Measurements from ENCODE around the gene DZANK1. TPM values are rescaled to one million over a fixed set of nuclear protein-coding genes. Genes with fewer than 3 reads are reported as not detected.
A peak's percentile ranks its signal among the peaks of the same experiment; 100 is the strongest.

DZANK1 gene
- total and polyA plus RNA-seq, 2 of the 8 experiments (the other 6 are each of a cell fraction or from before 2014, with no cell fraction given): 8.0 to 9.9 TPM

- no peaks in the 10 kb centered on the region for H3K9me3 ChIP-seq (ENCODE audit: insufficient read depth in 2 of 2, low read depth in 1 of 2, low read length in 1 of 2)
- H2BK12ac ChIP-seq (ENCODE audit: low read depth, low read length): no peak overlapping the region
- H3K23me2 ChIP-seq (ENCODE audit: low read depth, low read length): peaks cover 3% of the 10 kb centered on the region; the same call in 1 of the 2 replicates
- peaks cover 0 to under 1% (median 0%) of the 10 kb centered on the region in 4 experiments; a peak in 1 of 8 replicates for H3K36me3 ChIP-seq (ENCODE audit: control insufficient read depth in 2 of 4, insufficient read depth in 4 of 4, low read length in 3 of 4)
- no peak overlapping the region for H3K56ac ChIP-seq (replicated peaks; ENCODE audit: insufficient read length, low read depth, low read length)
- FAIRE-seq (no peak), DNase-seq (ENCODE audit: low read depth in 1 of 2, low spot score in 2 of 2) (no peak)
- H3K27me3 ChIP-seq (replicated peaks in 1 of 4; ENCODE audit: control insufficient read depth in 3 of 4, extremely low read depth in 1 of 4, insufficient read depth in 3 of 4, low read length in 3 of 4): no peaks in the 10 kb centered on the region
- H2AK5ac ChIP-seq (ENCODE audit: low read depth, low read length): no peak overlapping the region
- H3K23ac ChIP-seq (ENCODE audit: insufficient read length): no peak overlapping the region
- H2BK120ac ChIP-seq (replicated peaks; ENCODE audit: low read depth, low read length): no peak overlapping the region
- H2BK20ac ChIP-seq (ENCODE audit: low read length): no peak overlapping the region
- ChIA-PET POLR2A (ENCODE audit: partially characterized antibody) (interaction anchor here (1.0 kb wide), 1 partner anchor 29 kb away, joined by 3 read pairs; no protein-coding TSS in a partner anchor), CTCF (ENCODE audit: partially characterized antibody) (interaction anchor here (0.7 kb wide), 1 partner anchor 28 kb away, joined by 3 read pairs; no protein-coding TSS in a partner anchor)
- H3K4ac ChIP-seq (replicated peaks; ENCODE audit: insufficient read length, low read depth, low read length): no peak overlapping the region
- H3K79me2 ChIP-seq (ENCODE audit: control insufficient read depth in 1 of 2, insufficient read depth in 2 of 2, low read length in 2 of 2): peaks cover 0 to 15% of the 10 kb centered on the region in 2 experiments; a peak in 3 of 4 replicates
- no peak overlapping the region for H3K4me2 ChIP-seq (ENCODE audit: insufficient read depth in 1 of 2, low read depth in 2 of 2, low read length in 2 of 2)
- H4K8ac ChIP-seq (ENCODE audit: extremely low read depth, insufficient read depth, low read length): no peak overlapping the region; the same call in 1 of the 2 replicates
- peaks cover 0 to 6% (median 2%) of the 10 kb centered on the region in 4 experiments; a peak in 4 of 7 replicates for H3K4me1 ChIP-seq (replicated peaks in 1 of 4; ENCODE audit: control insufficient read depth in 3 of 4, insufficient read depth in 4 of 4, low read length in 3 of 4)
- no peak overlapping the region for H3K4me3 ChIP-seq (ENCODE audit: extremely low read depth in 1 of 4, insufficient read depth in 2 of 4, low read depth in 3 of 4, low read length in 4 of 4)
- no peak overlapping the region for H3K27ac ChIP-seq (ENCODE audit: low read depth, low read length)
- H4K5ac ChIP-seq (ENCODE audit: insufficient read length, low read depth, low read length): no peak overlapping the region
- H3K18ac ChIP-seq (ENCODE audit: extremely low read depth, low read length): no peak overlapping the region
- no peak overlapping the region for H4K91ac ChIP-seq (replicated peaks; ENCODE audit: insufficient read length, low read length)
- H2BK15ac ChIP-seq (ENCODE audit: low read length): no peak overlapping the region
- H3K79me1 ChIP-seq (ENCODE audit: low read depth, low read length): no peaks in the 10 kb centered on the region
- peak overlapping the region; percentile 46; the same call in 1 of the 2 replicates for H2AFZ ChIP-seq (ENCODE audit: low read length)
- H3K14ac ChIP-seq (ENCODE audit: insufficient read length): no peak overlapping the region
- no peak overlapping the region for H3K9ac ChIP-seq (replicated peaks in 1 of 4; ENCODE audit: extremely low read depth in 1 of 4, low read depth in 3 of 4, low read length in 3 of 4)
- no peak overlapping the region for H2BK5ac ChIP-seq (ENCODE audit: low read depth, low read length)
- WGBS, 2 experiments (ENCODE audit: extremely low coverage in 1 of 2, insufficient coverage in 1 of 2, insufficient read length in 1 of 2, insufficient replicate concordance in 2 of 2, low coverage in 1 of 2, low lambda C conversion rate in 2 of 2, missing lambda C conversion rate in 1 of 2): 91% methylated on average over 31 of the region's 31 CpGs; no CpG with 5 or more reads in 1 of the 2 experiments
- no peaks in the 10 kb centered on the region for H4K20me1 ChIP-seq (replicated peaks in 1 of 2; ENCODE audit: control insufficient read depth in 1 of 2, insufficient read depth in 2 of 2, low read length in 2 of 2)
- TF ChIP-seq SAP30 (IDR thresholded peaks at IDR 0.05; ENCODE audit: insufficient read depth, insufficient replicate concordance, low read length): no peak
- TF ChIP-seq E2F6 (IDR thresholded peaks at IDR 0.05): peak; percentile 65; the same call in 1 of the 2 replicates
- no peak for TF ChIP-seq CTBP2 (IDR thresholded peaks at IDR 0.05; ENCODE audit: borderline replicate concordance, insufficient read depth, insufficient read length, low read length)
- TF ChIP-seq, protein P1, sequence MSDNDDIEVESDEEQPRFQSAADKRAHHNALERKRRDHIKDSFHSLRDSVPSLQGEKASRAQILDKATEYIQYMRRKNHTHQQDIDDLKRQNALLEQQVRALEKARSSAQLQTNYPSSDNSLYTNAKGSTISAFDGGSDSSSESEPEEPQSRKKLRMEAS (IDR thresholded peaks at IDR 0.05): no peak
- TF ChIP-seq, protein P2, sequence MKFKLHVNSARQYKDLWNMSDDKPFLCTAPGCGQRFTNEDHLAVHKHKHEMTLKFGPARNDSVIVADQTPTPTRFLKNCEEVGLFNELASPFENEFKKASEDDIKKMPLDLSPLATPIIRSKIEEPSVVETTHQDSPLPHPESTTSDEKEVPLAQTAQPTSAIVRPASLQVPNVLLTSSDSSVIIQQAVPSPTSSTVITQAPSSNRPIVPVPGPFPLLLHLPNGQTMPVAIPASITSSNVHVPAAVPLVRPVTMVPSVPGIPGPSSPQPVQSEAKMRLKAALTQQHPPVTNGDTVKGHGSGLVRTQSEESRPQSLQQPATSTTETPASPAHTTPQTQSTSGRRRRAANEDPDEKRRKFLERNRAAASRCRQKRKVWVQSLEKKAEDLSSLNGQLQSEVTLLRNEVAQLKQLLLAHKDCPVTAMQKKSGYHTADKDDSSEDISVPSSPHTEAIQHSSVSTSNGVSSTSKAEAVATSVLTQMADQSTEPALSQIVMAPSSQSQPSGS (IDR thresholded peaks at IDR 0.05; ENCODE audit: low read length): no peak
These were observed 37.7 kb upstream of the DZANK1 start for GRCh38 chr20:18504479-18505060.
